Tongue (tissue), 2 donors: ENCODE results near the gene LRRIQ3. TPM values are rescaled to one million over a fixed set of nuclear protein-coding genes. Genes with fewer than 3 reads are reported as not detected.
"Not testable (repeated sequence)": the region's sequence is repeated elsewhere in the genome, so short reads cannot be mapped to it uniquely, and the experiment has no call there.

Source experiments
- DNase-seq: peaks from one replicate; pipeline ENCODE4 v3.0.0-alpha.2; 2015
- total RNA-seq: library from RNA; depleted of rRNA; stranded (reverse); fragments of >200 nt; gene quantifications from one replicate; pipeline ENCODE4 v1.2.3, GENCODE V29; 2014

LRRIQ3 gene, protein sequence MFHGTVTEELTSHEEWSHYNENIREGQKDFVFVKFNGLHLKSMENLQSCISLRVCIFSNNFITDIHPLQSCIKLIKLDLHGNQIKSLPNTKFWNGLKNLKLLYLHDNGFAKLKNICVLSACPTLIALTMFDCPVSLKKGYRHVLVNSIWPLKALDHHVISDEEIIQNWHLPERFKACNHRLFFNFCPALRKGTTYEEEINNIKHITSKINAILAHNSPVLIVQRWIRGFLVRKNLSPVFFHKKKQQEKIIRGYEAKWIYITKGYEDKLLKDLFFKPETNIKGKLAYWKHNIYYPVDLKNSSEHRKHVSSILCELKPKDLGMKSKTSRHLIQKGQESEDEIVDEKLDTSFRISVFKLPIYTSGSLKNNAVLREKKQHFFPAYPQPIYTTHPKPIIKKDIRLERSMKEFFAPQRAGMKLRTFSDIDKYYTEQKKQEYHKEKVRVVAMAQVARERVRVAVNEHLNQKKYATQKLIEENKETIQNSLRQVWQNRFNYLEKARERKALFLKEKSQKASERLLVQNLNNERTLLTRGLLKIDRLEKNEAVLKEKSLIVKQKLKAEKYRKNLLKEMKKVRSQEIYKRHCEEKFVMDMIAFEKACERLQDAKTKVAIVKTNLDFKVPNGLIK
- 0.41 TPM for total RNA-seq

GRCh38 chr1:74197657-74198552, at the start of gene LRRIQ3, which contains the start of gene FPGT:
TSS of gene LRRIQ3 (minus strand) at chr1:74198176. CDS start at chr1:74183684, 14,492 bp downstream.
TSS of gene FPGT (plus strand) at chr1:74198242. CDS start at chr1:74198279, 37 bp downstream.
- DNase-seq = peak; percentile 99

GRCh38 chr1:74246315-74246714, 48.3 kb upstream of the LRRIQ3 start:
- no peak for DNase-seq

DNA sequence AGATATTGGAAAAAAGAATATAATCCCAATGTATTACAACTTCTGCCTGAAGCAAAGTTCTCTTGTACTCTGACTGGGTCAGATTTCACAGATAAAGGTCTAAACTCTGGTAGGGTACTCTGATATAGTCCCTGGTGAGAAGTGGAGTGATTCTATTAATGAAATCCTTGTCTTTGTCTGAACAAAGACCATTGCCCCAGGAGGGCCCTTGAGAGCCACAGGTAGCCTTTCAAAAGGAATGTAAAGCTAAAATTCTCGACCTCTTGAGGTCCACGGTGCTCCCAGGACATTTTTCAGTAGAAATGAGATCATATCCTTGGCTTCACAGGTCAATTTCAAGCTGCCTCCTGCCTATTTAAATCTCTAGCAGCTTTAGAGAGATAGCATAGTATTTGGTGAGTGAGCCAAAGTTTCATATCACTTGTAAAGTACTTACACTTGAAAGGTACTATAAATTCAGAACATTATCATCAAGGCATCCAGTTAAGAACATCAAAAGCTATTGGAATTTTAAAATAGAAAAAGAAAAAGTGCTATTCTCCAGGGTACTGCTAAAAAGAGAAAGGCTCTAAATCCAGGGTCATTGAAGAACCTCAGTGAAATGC, 47.3 kb upstream of the LRRIQ3 start:
- no peak for DNase-seq

- DNase-seq = no peak
These were observed 39.8 kb upstream of the LRRIQ3 start for GRCh38 chr1:74237787-74238186.

GRCh38 chr1:74237035-74237434, 39.1 kb upstream of the LRRIQ3 start:
- DNase-seq = no peak

- DNase-seq = no peak
These were observed 38.5 kb upstream of the LRRIQ3 start for GRCh38 chr1:74236440-74236839.

DNA sequence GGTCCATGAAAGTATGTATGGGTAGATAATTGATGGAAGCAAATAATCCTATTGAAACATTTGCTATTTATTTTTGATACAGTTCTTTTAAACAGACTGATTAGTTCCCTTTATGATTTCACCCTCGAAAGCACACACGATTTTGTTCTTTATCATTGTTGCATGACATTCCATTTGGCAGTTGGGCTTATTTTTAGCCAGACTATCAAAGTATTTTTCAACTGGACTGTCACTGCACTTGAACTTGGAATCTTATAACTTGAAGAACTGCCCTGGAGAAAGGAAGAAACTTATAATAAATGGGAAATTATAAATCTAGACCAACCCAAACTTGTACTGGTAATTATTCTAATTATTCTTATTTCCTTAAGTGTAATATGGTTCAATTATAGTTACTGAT, 37.2 kb upstream of the LRRIQ3 start, which contains the start of gene TNNI3K:
Gene TNNI3K (plus strand): TSS at position 235 of the 400 bp plus-strand sequence. CDS start 65 bp downstream, at position 300.
- DNase-seq = no peak

- DNase-seq = no peak
These were observed 25.5 kb upstream of the LRRIQ3 start for GRCh38 chr1:74223453-74223852.

DNA sequence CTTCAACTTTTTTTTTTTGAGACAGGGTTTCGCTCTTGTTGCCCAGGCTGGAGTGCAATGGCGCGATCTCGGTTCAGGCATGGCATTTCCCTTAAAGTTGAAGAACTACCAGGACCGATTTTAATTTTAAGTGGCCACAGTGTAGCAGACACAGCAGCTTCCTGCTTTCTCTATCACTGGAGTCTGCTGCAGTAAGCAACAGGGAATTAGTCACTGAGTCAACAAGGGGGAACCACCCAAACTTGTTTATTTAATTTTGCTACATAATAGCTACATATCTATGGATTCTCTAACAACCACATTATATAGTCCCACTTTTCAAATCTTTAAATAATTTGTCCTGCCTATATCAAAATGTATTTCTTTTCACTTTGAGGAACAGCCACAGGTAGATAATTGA, 24.7 kb upstream of the LRRIQ3 start:
- no peak for DNase-seq

GRCh38 chr1:74215229-74215628, 17.3 kb upstream of the LRRIQ3 start:
- DNase-seq = no peak

- DNase-seq = no peak
These were observed 7.3 kb upstream of the LRRIQ3 start for GRCh38 chr1:74205266-74205665.

GRCh38 chr1:74199504-74199903, 1.5 kb upstream of the LRRIQ3 start:
- no peak for DNase-seq

- peak; percentile 2 for DNase-seq
These were observed 721 bp downstream of the LRRIQ3 start for GRCh38 chr1:74197255-74197654.

GRCh38 chr1:74195339-74195738, 2.6 kb downstream of the LRRIQ3 start:
- DNase-seq = no peak

- no peak for DNase-seq
These were observed 4.1 kb downstream of the LRRIQ3 start for GRCh38 chr1:74193908-74194307.

- no peak for DNase-seq
These were observed 17.5 kb downstream of the LRRIQ3 start for GRCh38 chr1:74180490-74180889.

DNA sequence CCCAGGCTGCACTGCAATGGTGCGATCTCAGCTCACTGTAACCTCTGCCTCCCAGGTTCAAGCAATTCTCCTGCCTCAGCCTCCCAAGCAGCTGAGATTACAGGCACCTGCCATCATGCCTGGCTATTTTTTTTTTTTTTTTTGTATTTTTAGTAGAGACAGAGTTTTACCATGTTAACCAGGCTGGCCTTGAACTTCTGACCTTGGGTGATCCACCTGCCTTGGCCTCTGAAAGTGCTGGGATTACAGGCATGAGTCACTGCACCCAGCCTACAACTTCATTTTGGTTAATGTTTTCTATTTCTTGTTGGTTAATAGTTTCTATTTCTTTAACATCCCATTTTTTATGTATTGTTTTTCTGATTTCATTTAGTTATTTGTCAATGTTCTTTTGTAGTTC, 23.6 kb downstream of the LRRIQ3 start:
- not testable (repeated sequence) for DNase-seq

- DNase-seq = no peak
These were observed 35.6 kb downstream of the LRRIQ3 start for GRCh38 chr1:74162333-74162732.

GRCh38 chr1:74161497-74161896, 36.5 kb downstream of the LRRIQ3 start:
- DNase-seq = no peak

GRCh38 chr1:74160046-74160445, 37.9 kb downstream of the LRRIQ3 start:
- DNase-seq = no peak

- DNase-seq = no peak
These were observed 52.9 kb downstream of the LRRIQ3 start for GRCh38 chr1:74145086-74145485.

DNA sequence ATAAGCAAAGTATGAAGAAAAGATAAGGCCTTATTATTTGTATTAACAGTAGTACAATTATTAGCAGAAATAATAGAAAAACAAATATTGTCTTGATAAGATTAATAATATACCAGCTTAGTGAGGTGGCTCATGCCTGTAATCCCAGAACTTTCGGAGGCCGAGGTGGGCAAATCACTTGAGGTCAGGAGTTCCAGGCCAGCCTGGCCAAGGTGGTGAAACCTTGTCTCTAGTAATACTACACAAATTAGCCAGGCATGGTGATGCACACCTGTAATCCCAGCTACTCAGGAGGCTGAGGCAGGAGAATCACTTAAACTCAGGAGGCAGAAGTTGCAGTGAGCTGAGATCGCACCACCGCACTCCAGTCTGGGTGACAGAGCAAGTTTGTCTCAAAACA, 80.6 kb downstream of the LRRIQ3 start:
- not testable (repeated sequence) for DNase-seq
